ENCODE results near the gene NDFIP1. TPM values are rescaled to one million over a fixed set of nuclear protein-coding genes. Genes with fewer than 3 reads are reported as not detected.
A peak's percentile ranks its signal among the peaks of the same experiment; 100 is the strongest.

Gene NDFIP1
- total RNA-seq, 6 experiments from 2014 or later = 57.7 to 69.9 (median 63.0) TPM

GRCh38 chr5:142114687-142115086, 6.1 kb downstream of the NDFIP1 start:
- no peak for TF ChIP-seq CTCF (IDR thresholded peaks at IDR 0.05)
- peaks cover 55% of the 10 kb centered on the region for H3K4me1 Mint-ChIP-seq (ENCODE audit: low read depth)
- no peak overlapping the region for H3K27ac Mint-ChIP-seq
- H3K27me3 Mint-ChIP-seq (ENCODE audit: insufficient read depth) = peaks cover 2% of the 10 kb centered on the region
- no peaks in the 10 kb centered on the region for H3K9me3 Mint-ChIP-seq
- no peak for DNase-seq
- no peak overlapping the region for H3K4me3 Mint-ChIP-seq
- H3K36me3 Mint-ChIP-seq (ENCODE audit: low read depth) = peaks cover 18% of the 10 kb centered on the region

- peaks cover 18% of the 10 kb centered on the region for H3K36me3 Mint-ChIP-seq (ENCODE audit: low read depth)
- H3K9me3 Mint-ChIP-seq = no peaks in the 10 kb centered on the region
- peaks cover 54% of the 10 kb centered on the region for H3K4me1 Mint-ChIP-seq (ENCODE audit: low read depth)
- TF ChIP-seq CTCF (IDR thresholded peaks at IDR 0.05) = no peak
- no peak overlapping the region for H3K27ac Mint-ChIP-seq
- peak; percentile 23 for DNase-seq
- H3K4me3 Mint-ChIP-seq = no peak overlapping the region
- H3K27me3 Mint-ChIP-seq (ENCODE audit: insufficient read depth) = peaks cover 2% of the 10 kb centered on the region
Measured at GRCh38 chr5:142115937-142116614, 7.5 kb downstream of the NDFIP1 start.

- Mint-ChIP-seq H3K27ac (no peak overlapping the region), H3K4me1 (ENCODE audit: low read depth) (peaks cover 54% of the 10 kb centered on the region), H3K36me3 (ENCODE audit: low read depth) (peaks cover 17% of the 10 kb centered on the region), H3K9me3 (no peaks in the 10 kb centered on the region), H3K27me3 (ENCODE audit: insufficient read depth) (peaks cover 2% of the 10 kb centered on the region), H3K4me3 (no peak overlapping the region)
- TF ChIP-seq CTCF (IDR thresholded peaks at IDR 0.05) = no peak
- no peak for DNase-seq
Measured at GRCh38 chr5:142117579-142118151, 9.1 kb downstream of the NDFIP1 start.

- H3K27ac Mint-ChIP-seq = no peak overlapping the region
- no peak for DNase-seq
- TF ChIP-seq CTCF (IDR thresholded peaks at IDR 0.05) = no peak
- H3K4me1 Mint-ChIP-seq (ENCODE audit: low read depth) = peaks cover 49% of the 10 kb centered on the region
- H3K4me3 Mint-ChIP-seq = no peak overlapping the region
- H3K36me3 Mint-ChIP-seq (ENCODE audit: low read depth) = peaks cover 13% of the 10 kb centered on the region
- no peaks in the 10 kb centered on the region for H3K9me3 Mint-ChIP-seq
- H3K27me3 Mint-ChIP-seq (ENCODE audit: insufficient read depth) = peaks cover 2% of the 10 kb centered on the region
Measured at GRCh38 chr5:142118155-142118686, 9.6 kb downstream of the NDFIP1 start.

GRCh38 chr5:142119051-142119625, 10.6 kb downstream of the NDFIP1 start:
- TF ChIP-seq CTCF (IDR thresholded peaks at IDR 0.05) = no peak
- Mint-ChIP-seq H3K27ac (no peak overlapping the region), H3K27me3 (ENCODE audit: insufficient read depth) (peaks cover 2% of the 10 kb centered on the region), H3K36me3 (ENCODE audit: low read depth) (peaks cover 16% of the 10 kb centered on the region), H3K4me3 (no peak overlapping the region), H3K4me1 (ENCODE audit: low read depth) (peaks cover 48% of the 10 kb centered on the region), H3K9me3 (no peaks in the 10 kb centered on the region)
- DNase-seq = no peak
